Amniotic epithelial cell (primary cell): ENCODE results near the gene ZBTB34.
A peak's percentile ranks its signal among the peaks of the same experiment; 100 is the strongest.
"Not testable (repeated sequence)": the region's sequence is repeated elsewhere in the genome, so short reads cannot be mapped to it uniquely, and the experiment has no call there.

Source experiments
- DNase-seq: peaks from one replicate; pipeline ENCODE4 v3.0.0-alpha.2; 2010; ENCODE audit warnings: low read depth

The ZBTB34 gene, protein sequence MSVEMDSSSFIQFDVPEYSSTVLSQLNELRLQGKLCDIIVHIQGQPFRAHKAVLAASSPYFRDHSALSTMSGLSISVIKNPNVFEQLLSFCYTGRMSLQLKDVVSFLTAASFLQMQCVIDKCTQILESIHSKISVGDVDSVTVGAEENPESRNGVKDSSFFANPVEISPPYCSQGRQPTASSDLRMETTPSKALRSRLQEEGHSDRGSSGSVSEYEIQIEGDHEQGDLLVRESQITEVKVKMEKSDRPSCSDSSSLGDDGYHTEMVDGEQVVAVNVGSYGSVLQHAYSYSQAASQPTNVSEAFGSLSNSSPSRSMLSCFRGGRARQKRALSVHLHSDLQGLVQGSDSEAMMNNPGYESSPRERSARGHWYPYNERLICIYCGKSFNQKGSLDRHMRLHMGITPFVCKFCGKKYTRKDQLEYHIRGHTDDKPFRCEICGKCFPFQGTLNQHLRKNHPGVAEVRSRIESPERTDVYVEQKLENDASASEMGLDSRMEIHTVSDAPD

DNA sequence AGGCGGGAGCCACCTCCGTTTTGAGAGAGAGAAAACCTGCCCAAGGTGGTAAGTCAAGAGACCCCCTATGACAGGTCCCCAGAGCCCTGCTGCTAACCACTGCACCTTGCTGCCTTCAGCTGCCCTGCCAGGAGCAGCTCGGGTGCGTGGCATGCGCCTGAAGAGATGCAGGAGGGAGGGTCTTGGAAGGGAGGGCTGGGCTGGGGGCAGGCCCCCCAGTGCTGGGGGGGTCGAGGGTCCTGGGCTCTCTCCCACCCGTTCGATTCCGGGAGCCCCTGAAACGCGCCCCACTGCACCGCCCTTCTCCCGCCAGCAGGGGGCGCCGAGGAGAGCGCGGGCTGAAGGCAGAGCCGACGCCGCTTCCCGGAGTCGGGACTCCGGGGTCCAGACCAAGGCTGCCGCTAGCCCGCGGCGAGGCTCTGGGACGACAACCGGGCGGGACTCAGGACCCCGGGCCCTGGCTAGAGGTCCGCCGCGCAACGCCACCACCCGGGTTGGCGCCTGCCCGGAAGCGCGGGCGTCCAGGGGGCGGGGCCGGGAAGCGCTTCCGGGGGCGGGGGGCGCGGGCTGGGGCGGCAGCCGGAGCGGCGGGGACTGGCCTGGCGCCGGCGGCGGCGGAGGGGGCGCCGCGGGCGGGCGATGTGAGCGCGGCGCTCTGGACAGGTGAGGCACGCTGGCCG lies at the start of gene ZBTB34:
TSS of gene ZBTB34 (plus strand) at position 563 of the 680 bp plus-strand sequence. CDS start 18,761 bp downstream, outside the sequence.
- peak; percentile 12 for DNase-seq

DNA sequence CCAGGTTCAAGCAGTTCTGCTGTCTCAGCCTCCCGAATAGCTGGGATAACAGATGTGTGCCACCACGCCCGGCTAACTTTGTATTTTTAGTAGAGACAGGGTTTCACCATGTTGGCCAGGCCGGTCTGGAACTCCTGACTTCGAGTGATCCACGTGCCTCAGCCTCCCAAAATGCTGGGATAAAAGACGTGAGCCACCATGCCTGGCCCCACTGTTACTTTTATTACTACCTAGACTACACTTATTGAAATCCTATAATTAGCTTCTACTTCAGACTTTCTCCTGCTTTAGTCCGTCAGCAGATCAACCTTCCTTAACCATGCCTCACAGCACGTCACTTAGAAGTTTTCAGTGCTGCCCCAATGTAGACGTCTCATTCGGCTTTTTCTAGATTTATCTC lies 47.4 kb upstream of the ZBTB34 start:
- no peak for DNase-seq

DNA sequence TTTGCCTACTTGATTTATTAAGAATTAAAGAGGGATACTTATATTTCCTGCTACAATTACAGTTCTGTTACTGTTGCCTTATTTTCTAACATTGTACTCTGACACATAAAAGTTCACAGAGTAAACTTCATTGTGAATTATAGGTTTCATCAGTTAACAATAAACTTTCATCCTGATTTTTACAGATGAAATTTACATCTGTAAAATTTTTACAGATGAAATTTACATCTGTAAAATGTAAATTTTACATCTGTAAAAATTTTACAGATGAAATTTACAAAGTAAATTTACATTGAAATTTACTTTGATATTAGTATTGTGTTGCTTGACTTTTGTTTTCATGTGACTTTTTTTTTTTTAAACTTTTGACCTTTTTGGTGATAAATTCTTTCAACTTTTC lies 46.3 kb upstream of the ZBTB34 start:
- no peak for DNase-seq

DNA sequence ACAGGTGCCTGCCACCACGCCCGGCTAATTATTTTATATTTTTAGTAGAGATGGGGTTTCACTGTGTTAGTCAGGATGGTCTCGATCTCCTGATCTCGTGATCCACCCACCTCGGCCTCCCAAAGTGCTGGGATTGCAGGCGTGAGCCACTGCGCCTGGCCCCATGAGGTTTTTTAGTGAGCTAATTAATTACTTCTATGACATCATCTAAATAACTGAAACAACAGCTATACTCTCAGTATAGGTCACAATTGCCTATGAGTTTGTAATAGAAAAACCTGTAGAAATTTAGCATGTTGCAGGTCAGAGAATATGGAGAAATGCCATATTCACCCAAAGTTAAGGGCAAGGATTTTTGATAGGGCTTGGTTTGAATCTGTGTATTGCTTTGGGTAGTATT lies 42.8 kb upstream of the ZBTB34 start:
- not testable (repeated sequence) for DNase-seq

DNA sequence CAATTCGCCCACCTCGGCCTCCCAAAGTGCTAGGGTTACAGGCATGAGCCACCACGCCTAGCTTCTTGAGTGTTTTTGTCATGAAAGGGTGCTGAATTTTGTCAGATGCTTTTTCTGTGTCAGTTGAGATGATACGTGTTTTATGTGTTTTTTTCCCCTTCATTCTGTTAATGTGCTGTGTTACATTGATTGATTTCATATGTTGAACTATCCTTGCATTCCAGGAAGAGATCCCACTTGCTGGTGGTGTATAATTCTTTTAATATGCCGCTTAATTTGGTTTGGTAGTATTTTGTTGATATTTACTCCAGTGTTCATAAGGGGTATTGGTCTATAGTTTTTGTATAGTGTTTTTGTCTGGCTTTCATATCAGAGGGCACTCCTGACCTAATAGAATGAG lies 42.0 kb upstream of the ZBTB34 start:
- no peak for DNase-seq

DNA sequence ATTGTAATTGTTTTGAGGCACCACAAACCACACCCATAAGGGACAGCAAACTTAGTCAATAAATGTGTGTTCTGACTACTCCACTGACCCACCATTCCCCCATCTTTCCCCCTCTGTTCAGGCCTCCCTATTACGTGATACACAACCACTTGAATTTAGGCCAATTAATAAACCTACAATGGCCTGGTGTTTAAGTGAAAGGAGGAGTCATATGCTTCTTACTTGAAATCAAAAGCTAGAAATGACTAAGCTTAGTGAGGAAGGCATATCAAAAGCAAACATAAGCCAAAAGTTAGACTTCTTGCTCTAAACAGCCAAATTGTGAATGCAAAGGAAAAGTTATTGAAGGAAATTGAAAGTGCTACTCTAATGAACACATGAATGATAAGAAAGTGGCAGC lies 41.0 kb upstream of the ZBTB34 start:
- no peak for DNase-seq

DNA sequence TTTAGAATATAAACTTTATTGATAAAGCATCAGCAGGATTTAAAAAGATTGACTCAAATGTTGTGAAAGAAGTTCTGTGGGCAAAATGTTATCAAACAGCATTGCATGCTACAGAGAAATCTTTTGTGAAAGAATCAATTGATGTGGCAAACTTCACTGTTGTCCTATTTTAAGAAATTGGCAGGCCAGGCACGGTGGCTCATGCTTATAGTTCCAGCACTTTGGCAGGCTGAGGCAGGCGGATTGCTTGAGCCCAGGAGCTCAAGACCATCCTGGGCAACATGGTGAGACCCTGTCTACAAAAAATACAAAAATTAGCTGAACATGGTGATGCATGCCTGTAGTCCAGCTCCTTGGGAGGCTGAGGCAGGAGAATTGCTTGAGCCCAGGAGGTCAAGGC lies 38.2 kb upstream of the ZBTB34 start:
- DNase-seq = no peak

DNA sequence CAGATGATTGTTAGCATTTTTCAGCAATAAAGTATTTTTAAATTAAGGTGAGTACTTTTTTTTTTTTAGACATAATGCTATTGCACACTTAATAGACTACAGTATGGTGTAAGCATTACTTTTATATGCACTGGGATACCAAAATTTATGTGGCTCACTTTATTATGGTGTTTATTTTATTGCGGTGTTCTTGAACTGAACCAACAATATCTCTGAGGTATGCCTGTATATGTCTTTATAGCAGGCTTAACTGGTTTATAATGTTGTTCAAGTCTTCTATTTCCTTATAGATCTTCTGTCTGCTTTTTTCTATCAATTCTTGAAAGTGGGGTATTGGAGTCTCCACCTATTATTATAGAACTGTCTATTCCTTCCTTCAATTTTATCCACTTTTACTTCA lies 37.6 kb upstream of the ZBTB34 start:
- DNase-seq = no peak

DNA sequence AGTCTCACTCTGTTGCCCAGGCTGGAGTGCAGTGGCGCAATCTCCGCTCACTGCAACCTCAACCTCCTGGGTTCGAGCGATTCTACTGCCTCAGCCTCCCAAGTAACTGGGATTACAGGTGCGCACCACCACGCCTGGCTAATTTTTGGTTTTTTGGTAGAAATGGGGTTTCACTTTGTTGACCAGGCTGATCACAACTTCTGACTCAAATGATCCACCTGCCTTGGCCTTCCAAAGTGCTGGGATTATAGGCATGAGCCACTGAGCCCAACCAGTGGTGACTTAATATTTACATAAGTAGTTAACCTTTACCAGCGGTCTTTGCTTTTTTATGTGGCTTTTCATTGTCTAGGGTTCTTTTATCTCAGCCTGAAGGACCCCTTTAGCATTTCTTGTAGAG lies 36.4 kb upstream of the ZBTB34 start:
- not testable (repeated sequence) for DNase-seq

DNA sequence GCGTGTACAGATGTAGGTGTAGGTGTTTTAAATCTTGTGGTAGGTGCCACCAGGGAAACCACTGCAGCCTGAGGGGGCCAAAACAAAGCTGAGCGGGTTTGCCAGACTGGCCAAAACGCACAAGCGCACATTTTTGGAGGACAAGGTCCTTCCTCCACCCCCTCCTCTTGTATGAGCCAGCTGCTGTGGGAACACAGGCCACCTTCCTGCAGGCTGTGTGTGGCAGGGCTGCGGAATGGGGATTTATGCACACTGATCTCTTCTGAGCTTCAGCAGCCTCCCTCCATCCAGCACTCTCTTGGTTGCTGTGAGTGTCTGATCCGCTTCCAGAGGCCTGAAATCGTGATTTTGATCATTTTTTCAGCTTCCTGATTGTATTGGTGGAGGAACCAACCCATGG lies 33.2 kb upstream of the ZBTB34 start:
- no peak for DNase-seq

DNA sequence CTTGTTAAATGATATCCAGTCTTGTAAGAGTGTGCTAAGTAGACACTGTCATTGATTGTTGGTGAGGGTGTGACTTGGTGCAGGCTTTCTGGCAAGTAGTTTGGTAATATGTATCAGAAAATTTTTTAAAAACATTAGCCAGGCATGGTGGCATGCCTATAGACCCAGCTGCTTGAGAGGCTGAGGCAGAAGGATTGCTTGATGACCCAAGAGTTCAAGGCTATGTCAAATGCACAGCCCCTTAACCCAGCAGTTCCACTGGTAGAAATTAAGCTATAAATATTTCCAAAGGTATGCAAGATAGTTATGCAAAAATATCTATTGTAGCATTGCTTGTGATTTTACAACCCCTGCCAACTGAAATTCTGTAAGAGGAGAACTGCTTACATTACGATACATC lies 31.4 kb upstream of the ZBTB34 start:
- DNase-seq = no peak

DNA sequence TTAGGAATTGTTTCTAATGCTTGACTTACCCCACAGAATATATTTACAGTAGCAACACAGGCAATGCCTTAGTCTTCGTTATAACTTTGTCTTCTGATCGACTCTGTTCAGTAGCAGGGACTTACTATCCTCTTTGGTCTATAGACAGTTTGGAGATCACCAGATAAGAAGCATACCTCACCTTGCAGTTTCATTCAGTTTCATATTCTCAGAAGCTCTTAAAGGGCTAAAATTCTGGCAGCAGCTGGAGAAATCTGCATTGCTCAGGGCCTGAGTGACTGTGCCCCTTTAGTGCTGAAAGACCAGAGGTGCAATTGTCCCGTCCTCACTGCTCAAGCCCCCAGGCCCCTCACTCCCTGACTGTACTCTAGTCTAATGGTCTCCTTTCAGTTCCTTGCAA lies 29.6 kb upstream of the ZBTB34 start:
- DNase-seq = no peak

DNA sequence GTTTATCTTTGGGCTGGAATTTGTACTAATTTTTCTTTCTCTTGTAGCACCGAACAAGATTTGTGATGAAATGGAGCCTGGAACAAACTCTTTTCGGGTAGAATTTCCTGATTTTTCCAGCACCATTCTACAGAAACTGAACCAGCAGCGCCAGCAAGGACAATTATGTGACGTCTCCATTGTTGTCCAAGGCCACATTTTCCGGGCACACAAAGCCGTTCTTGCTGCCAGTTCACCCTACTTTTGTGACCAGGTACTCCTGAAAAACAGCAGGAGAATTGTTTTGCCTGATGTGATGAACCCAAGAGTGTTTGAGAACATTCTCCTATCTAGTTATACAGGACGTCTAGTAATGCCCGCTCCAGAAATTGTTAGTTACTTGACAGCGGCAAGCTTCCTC lies 28.0 kb upstream of the ZBTB34 start:
- DNase-seq = no peak

DNA sequence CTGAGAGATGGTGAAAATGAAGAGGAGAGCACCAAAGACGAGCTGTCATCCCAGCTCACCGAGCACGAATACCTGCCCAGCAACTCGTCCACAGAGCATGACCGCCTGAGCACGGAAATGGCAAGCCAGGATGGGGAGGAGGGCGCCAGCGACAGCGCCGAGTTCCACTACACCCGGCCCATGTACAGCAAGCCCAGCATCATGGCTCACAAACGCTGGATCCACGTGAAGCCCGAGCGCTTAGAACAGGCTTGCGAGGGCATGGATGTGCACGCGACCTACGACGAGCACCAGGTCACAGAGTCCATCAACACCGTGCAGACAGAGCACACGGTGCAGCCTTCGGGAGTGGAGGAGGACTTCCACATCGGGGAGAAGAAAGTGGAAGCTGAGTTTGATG lies 27.4 kb upstream of the ZBTB34 start:
- DNase-seq = no peak

DNA sequence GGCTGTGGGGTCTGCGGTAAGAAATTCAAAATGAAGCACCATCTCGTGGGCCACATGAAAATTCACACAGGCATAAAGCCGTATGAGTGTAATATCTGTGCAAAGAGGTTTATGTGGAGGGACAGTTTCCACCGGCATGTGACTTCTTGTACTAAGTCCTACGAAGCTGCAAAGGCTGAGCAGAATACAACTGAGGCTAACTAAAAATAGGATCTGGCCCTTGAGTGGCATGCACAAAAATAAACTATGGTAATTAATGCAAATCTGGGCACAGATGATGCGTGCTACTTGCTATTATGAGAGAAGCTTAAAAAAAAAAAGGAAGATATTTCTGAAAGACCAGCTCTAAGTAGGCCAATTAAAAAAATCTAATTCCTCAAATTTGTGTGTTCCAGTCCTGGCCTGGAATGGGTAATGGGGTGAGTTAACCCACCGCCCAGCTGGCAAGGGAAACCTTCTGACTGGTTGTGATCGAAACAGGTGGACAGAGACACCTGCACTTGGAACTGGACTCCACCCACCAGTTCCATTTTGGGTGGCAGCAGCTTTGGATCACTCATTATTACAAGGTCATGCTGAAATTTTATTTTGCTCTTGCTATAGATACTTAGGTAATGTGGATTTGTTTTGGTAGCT lies 26.6 kb upstream of the ZBTB34 start:
- no peak for DNase-seq

DNA sequence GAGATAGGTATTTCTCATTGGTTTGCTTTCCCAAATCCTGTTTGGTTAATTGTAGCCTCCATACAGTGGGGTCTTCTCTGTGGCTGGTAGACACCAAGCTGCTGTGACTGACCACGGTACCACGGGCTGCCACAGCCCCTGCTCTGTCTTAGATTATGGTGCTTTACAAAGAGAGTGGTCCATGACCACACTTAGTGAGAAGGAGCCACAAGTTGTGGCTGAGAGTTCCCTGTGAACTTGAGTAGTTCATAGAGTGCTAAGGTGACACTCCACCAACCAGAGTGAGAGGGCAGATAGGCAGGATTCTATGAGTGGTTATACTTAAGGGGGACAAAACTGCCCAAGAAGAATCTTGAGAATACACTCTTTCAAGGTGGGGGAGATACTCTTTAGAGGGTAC lies 25.8 kb upstream of the ZBTB34 start:
- no peak for DNase-seq

DNA sequence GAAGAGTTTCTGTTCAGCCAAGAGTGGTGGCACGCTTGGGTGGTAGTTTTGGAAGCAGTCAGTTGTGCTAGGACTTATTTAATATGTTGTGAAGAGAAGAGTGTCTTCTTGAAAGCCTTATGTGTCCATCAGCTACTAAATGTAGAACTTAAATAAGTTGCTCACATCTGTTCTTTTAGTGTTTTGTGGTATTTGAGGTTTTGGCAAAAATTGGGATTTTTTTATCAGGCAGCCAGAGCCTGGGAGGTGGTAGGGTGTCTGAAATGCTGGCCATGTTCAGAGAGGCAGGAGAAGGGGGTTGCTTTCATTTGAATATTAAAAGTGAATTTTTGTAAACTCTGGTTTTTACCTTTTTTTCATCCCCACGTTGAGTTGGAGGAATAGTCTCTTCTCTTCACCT lies 24.2 kb upstream of the ZBTB34 start:
- DNase-seq = no peak

DNA sequence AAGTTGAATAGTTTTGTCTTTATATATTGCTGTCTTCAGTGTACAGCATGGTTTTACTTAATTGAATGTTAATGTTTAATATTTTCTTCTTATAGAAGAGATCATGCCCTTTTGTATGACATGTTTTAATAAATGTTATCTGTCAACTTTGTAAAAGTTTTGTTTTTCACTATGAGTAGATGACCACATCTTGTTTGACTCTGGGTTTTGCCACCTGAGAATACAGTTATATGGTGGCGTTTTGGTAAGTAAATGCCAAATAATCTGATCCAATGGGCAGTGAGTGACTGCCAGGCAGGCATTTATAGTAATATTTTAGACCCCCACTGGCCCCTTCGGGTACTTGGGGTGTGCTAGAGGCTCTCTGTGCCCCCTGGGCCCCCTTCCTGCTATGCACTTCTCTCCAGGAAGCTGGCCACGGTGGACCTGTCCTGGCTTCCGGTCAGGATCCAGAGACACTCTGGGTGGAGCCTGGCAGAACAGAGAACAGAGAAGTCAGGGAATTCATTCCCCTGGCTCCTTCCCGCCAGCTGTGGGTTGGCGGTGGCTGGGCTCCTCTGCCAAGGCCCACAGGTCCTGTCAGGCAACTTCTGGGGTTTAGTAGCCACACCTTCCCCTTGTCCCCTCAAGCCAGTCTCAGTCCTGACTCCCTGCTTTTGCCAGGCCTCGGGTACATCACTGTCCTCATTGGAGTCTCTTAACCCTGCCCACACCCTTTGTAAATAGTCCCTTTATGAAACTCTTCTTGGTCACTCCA lies 22.2 kb upstream of the ZBTB34 start:
- no peak for DNase-seq

DNA sequence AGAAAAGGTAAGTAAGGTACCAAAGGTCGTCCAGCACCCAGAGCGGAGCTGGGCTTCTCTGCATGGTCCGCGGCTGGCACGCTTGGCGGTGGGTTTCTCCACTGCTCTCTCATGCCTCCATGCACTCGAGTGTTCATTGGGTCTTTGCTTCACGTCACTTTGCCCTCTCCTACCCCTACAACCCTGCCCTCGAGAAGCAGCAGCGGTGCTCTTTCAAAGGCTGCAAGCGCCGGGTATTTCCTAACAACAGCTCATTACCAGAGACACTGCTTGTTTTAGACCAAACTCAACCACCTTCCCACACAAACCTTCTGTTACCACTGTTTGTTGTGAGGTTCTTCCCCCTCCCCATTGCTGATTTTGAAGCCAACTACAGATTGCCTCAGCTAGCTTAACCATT lies 21.5 kb upstream of the ZBTB34 start:
- no peak for DNase-seq

DNA sequence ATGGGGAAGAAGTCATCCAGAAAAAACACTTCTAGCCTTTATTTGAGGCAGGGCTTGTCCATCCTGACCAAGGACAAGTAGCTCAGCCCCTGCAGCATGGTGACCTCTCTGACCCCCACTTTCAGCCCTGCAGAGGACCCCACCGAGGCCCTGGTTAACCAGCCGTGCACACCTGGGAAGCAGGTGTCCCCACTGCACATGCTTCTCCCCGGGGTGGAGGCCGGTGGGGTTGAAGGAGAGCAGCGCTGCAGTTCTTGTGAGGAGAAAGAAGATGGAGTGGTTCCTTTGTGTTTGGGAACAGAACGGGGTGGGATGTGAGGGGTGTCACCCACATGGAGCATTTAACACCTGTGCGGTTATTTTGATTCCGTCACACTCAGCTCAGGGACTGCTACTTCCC lies 21.1 kb upstream of the ZBTB34 start:
- no peak for DNase-seq

DNA sequence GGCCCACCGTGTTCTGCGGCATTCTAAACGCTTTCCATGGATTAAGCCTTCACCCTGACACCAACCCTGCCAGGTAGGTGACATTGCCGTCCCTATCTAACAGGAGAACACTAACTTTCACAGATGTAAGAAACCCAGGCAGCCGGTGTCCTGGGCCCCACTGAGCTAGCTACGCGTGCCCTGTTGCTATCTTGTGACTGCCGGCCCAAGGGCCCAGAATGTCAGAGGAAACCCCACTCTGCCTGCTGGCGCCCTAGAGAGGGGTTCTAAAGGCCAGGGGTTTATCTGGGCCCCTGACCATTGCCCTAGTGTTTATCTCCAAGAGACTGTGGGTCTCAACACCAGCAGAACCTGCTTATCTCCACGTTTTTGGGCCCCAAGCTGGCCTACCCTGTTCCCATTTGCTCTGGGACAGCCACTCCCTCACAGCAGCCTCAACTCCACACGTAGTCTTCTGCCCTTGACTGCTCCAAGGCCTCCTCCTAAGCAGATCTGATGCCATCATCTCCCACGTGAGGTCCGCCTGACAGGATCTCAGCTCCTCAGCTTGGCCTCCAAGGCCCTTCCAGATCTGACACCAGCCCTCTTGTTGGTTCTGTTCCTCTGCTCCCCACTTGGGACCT lies 18.1 kb upstream of the ZBTB34 start:
- no peak for DNase-seq
